GM12878 (cell line): Measurements from ENCODE around the gene POLR1H. TPM values are rescaled to one million over a fixed set of nuclear protein-coding genes. Genes with fewer than 3 reads are reported as not detected.

Source experiments
- ATAC-seq: fragments of 200-7000 bp; cut with Tn5 transposase; 3 replicates; pipeline ENCODE4 v1.9.1; 2020; ENCODE audit warnings: mild to moderate bottlenecking, moderate library complexity
- BruUV-seq: library from RNA; stranded (reverse); fragments of 400-500 nt; replicated peaks from 2 replicates; lab custom pipeline; 2021; lab: Mats Ljungman, UMichigan
- CTCF ChIA-PET: fragments of 300-600 bp; sonication (Branson Sonifier 250); formaldehyde crosslinking; extraction: SDS; loops from one replicate; lab custom pipeline; 2021; ENCODE audit warnings: inconsistent platforms; lab: Yijun Ruan, JAX
- POLR2A ChIA-PET: fragments of 350-600 bp; formaldehyde crosslinking; extraction: SDS; loops from one replicate; lab custom pipeline; 2021; ENCODE audit warnings: inconsistent platforms; lab: Charles Lee
- RAD21 ChIA-PET: fragments of 300-600 bp; sonication (Branson Sonifier 250); formaldehyde crosslinking; loops from one replicate; lab custom pipeline; 2023; ENCODE audit warnings: antibody characterized with exemption; ENCODE audit not compliant: unreplicated experiment; lab: Charles Lee
- SMC1A ChIA-PET: fragments of 300-600 bp; sonication (Branson Sonifier 250); formaldehyde crosslinking; loops from one replicate; lab custom pipeline; 2023; ENCODE audit not compliant: unreplicated experiment, uncharacterized antibody; lab: Charles Lee
- DNase-seq: peaks from one replicate; pipeline ENCODE4 v3.0.0-alpha.2; 2011; ENCODE audit warnings: low read depth, low spot score
- FAIRE-seq: peaks from 3 replicates; lab custom pipeline; 2011; peaks lifted over from hg19 to GRCh38; lab: Jason Lieb, UNC
- H2AFZ ChIP-seq: 2 replicates; pipeline ENCODE4 v1.6.0; 2011; ENCODE audit warnings: low read depth, low read length, control low read depth; ENCODE audit not compliant: control insufficient read depth
- H3K27ac ChIP-seq: 2 replicates; pipeline ENCODE4 v1.5.1; 2011; ENCODE audit warnings: control low read depth; ENCODE audit not compliant: control insufficient read depth, insufficient read depth
- H3K27me3 ChIP-seq, 2 experiments: replicated peaks in 1 of 2; 2 replicates each; pipeline versions ENCODE4 v1.6.0 to v1.6.1; 2011; ENCODE audit warnings: low read length in 1 of 2; ENCODE audit not compliant: control insufficient read depth in 2 of 2, insufficient read depth in 2 of 2
- H3K36me3 ChIP-seq, 2 experiments: 2 replicates each; pipeline ENCODE4 v1.5.1; 2011; ENCODE audit warnings: low read length in 1 of 2; ENCODE audit not compliant: control insufficient read depth in 2 of 2, insufficient read depth in 2 of 2
- H3K4me1 ChIP-seq: 2 replicates; pipeline ENCODE4 v1.6.1; 2011; ENCODE audit warnings: mild to moderate bottlenecking, low read length, moderate library complexity, mixed read lengths; ENCODE audit not compliant: control insufficient read depth, insufficient read depth
- H3K4me2 ChIP-seq: 2 replicates; pipeline ENCODE4 v1.6.0; 2011; ENCODE audit warnings: control low read depth; ENCODE audit not compliant: control insufficient read depth, insufficient read depth
- H3K4me3 ChIP-seq: fragments of 200-600 bp; sonication (generic); 2 replicates; pipeline ENCODE4 v1.5.1; 2016
- H3K79me2 ChIP-seq: 2 replicates; pipeline ENCODE4 v1.6.0; 2011; ENCODE audit warnings: low read length; ENCODE audit not compliant: control insufficient read depth, insufficient read depth
- H3K9ac ChIP-seq: 2 replicates; pipeline ENCODE4 v1.8.0; 2011; ENCODE audit warnings: low read length, control low read depth, mixed read lengths; ENCODE audit not compliant: control insufficient read depth, insufficient read depth
- H3K9me3 ChIP-seq: replicated peaks from 3 replicates; pipeline ENCODE4 v1.5.1; 2011; ENCODE audit warnings: mild to moderate bottlenecking, low read length; ENCODE audit not compliant: control insufficient read depth, insufficient read depth
- H4K20me1 ChIP-seq: 2 replicates; pipeline ENCODE4 v1.6.0; 2011; ENCODE audit not compliant: control insufficient read depth, insufficient read depth
- ATF7 ChIP-seq: fragments of 450-650 bp; IDR thresholded peaks from 2 replicates; pipeline ENCODE4 v1.6.1; 2016; ENCODE audit warnings: low read depth, mild to moderate bottlenecking
- CBX3 ChIP-seq: fragments of 200-600 bp; sonication (generic); IDR thresholded peaks from 2 replicates; pipeline ENCODE4 v1.6.1; 2016; ENCODE audit warnings: low read depth, borderline replicate concordance
- CBX5 ChIP-seq: sonication (generic); IDR thresholded peaks from 2 replicates; pipeline ENCODE4 v1.6.1; 2016; ENCODE audit warnings: low read depth, moderate library complexity, mild to moderate bottlenecking, inconsistent platforms
- CREM ChIP-seq: IDR thresholded peaks from 2 replicates; pipeline ENCODE4 v1.6.1; 2014; ENCODE audit warnings: antibody characterized with exemption, low read depth
- GATAD2B ChIP-seq: fragments of 450-650 bp; conservative IDR thresholded peaks from 2 replicates; pipeline ENCODE4 v1.6.1; 2017; ENCODE audit warnings: low read depth, mild to moderate bottlenecking, moderate library complexity
- HCFC1 ChIP-seq: fragments of 150-350 bp; IDR thresholded peaks from 2 replicates; pipeline ENCODE4 v1.6.1; 2014; ENCODE audit warnings: low read length
- JUND ChIP-seq: IDR thresholded peaks from 2 replicates; pipeline ENCODE4 v1.6.1; 2012; ENCODE audit warnings: low read depth, mild to moderate bottlenecking, low read length, improper control_type of control experiment, moderate library complexity
- KAT2A ChIP-seq: conservative IDR thresholded peaks from 2 replicates; pipeline ENCODE4 v1.6.1; 2011; ENCODE audit warnings: low read depth, low read length; ENCODE audit not compliant: control insufficient read depth
- KDM1A ChIP-seq: fragments of 200-600 bp; sonication (generic); IDR thresholded peaks from 2 replicates; pipeline ENCODE4 v1.6.1; 2016; ENCODE audit warnings: borderline replicate concordance
- MXI1 ChIP-seq: fragments of 150-350 bp; IDR thresholded peaks from 2 replicates; pipeline ENCODE4 v1.6.1; 2011; ENCODE audit warnings: low read depth, mild to moderate bottlenecking, inconsistent platforms, low read length, improper control_type of control experiment
- NFYB ChIP-seq: IDR thresholded peaks from 2 replicates; pipeline ENCODE4 v1.6.1; 2011; ENCODE audit warnings: low read depth, mild to moderate bottlenecking, low read length, improper control_type of control experiment, moderate library complexity; ENCODE audit not compliant: insufficient read depth
- PAX5 ChIP-seq: IDR thresholded peaks from 2 replicates; pipeline ENCODE4 v1.6.1; 2011; ENCODE audit warnings: low read depth, low read length, borderline replicate concordance
- PML ChIP-seq: IDR thresholded peaks from 2 replicates; pipeline ENCODE4 v1.6.1; 2012; ENCODE audit warnings: low read length, inconsistent platforms
- SIX5 ChIP-seq: IDR thresholded peaks from 2 replicates; pipeline ENCODE4 v1.6.1; 2011; ENCODE audit warnings: mild to moderate bottlenecking, low read depth, low read length, moderate library complexity; ENCODE audit not compliant: severe bottlenecking
- SKIL ChIP-seq: fragments of 450-650 bp; IDR thresholded peaks from 2 replicates; pipeline ENCODE4 v1.6.1; 2017; ENCODE audit warnings: mild to moderate bottlenecking, low read depth, inconsistent platforms; ENCODE audit not compliant: poor library complexity, severe bottlenecking
- SMC3 ChIP-seq: IDR thresholded peaks from 2 replicates; pipeline ENCODE4 v1.6.1; 2011; ENCODE audit warnings: low read length, improper control_type of control experiment, borderline replicate concordance
- TARDBP ChIP-seq: IDR thresholded peaks from 2 replicates; pipeline ENCODE4 v1.6.1; 2016; ENCODE audit warnings: borderline replicate concordance
- ZNF274 ChIP-seq: IDR thresholded peaks from one replicate; pipeline ENCODE4 v1.8.0; 2011; ENCODE audit not compliant: insufficient read length, insufficient read depth
- ZSCAN29 ChIP-seq: fragments of 450-650 bp; IDR thresholded peaks from 2 replicates; pipeline ENCODE4 v1.6.1; 2017; ENCODE audit warnings: mild to moderate bottlenecking, moderate library complexity
- WGBS: methylation state at CpG from one replicate; pipeline ENCODE4 v1.1.6; 2016; ENCODE audit warnings: low lambda C conversion rate; ENCODE audit not compliant: insufficient replicate concordance, insufficient coverage; ENCODE audit errors: missing lambda C conversion rate; 5-methylcytosine and 5-hydroxymethylcytosine counted together
- in situ Hi-C: fragments of 300-500 bp; cut with MboI; formaldehyde crosslinking; loops from 9 replicates; pipeline ENCODE4 v1.14.3; 2018; ENCODE audit warnings: mixed read lengths
- intact Hi-C: fragments of 100-400 bp; cut with micrococcal nuclease; formaldehyde crosslinking; loops from one replicate; pipeline ENCODE4 v1.14.2; 2022; ENCODE audit not compliant: unreplicated experiment
- polyA plus RNA-seq, 11 experiments: library from polyadenylated mRNA; depleted of rRNA in 4 of 11; unstranded in 6 of 11; stranded (reverse) in 5 of 11; fragments of >200 nt; fragmentation: Nextera tagmentation in 4 of 11; fragmentation: Illumina TruSeq in 1 of 11; extraction: Ambion mirVana in 4 of 11; extraction: Trizol in 1 of 11; gene quantifications; 1 replicate in 1 of 11; 2 replicates in 10 of 11; pipeline versions ENCODE4 v1.2.1 to v1.2.3, GENCODE V29; 2011 to 2016; ENCODE audit warnings: inconsistent platforms in 2 of 11, missing spikeins in 2 of 11, low read depth in 1 of 11
- total RNA-seq, 4 experiments: library from RNA; depleted of rRNA in 3 of 4; stranded (reverse); fragments of >200 nt in 3 of 4; fragmentation: Illumina TruSeq in 1 of 4; extraction: Trizol in 1 of 4; gene quantifications; 2 replicates each; pipeline versions ENCODE4 v1.2.1 to v1.2.3, GENCODE V29; 2013 to 2021
- TF ChIP-seq, protein P1 (sequence below): fragments of 450-650 bp; IDR thresholded peaks from 2 replicates; pipeline ENCODE4 v1.6.1; 2017; ENCODE audit warnings: borderline replicate concordance

POLR1H gene
- total and polyA plus RNA-seq, 10 of the 15 experiments (the other 5 are each of a cell fraction or from before 2014, with no cell fraction given), result 50.6 to 160 (median 77.7) TPM

DNA sequence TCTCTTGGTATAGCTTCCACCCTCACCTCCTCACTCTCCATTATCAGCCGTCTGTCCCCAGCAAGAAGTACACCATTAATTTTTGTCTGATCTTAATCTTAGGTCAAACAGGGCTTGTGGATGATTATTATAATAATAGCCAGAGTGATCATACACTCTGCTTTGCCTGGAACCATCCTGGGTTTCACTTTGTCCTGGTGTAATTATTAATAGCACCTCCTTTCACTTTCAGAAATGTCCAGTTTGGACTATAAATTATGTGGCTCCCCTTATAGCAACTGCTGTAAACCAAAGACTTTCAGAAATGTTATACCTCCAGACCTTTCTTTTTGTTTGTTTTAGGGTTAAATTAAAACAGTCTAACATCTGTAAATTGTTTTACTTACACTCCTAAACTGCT is 52.8 kb downstream of the POLR1H start:
- 35% methylated on average over 1 of the region's 1 CpG for WGBS
- no peaks in the 10 kb centered on the region for H3K79me2 ChIP-seq
- ChIA-PET SMC1A (interaction anchor here (6.5 to 16.6 kb wide), 2 partner anchors 9 to 17 kb away, joined by 57 to 647 read pairs; partner anchors contain the start of gene TRIM40), POLR2A (interaction anchor here (1.0 to 6.3 kb wide), 4 partner anchors 10 to 17 kb away, joined by 3 to 43 read pairs (median 11); no protein-coding TSS in a partner anchor), RAD21 (interaction anchor here (1.2 to 3.7 kb wide), 4 partner anchors 11 to 16 kb away, joined by 3 to 43 read pairs (median 10); no protein-coding TSS in a partner anchor), CTCF (interaction anchor here (0.8 to 7.0 kb wide), 7 partner anchors 10 to 145 kb away, joined by 3 to 96 read pairs (median 23); no protein-coding TSS in a partner anchor)
- in situ Hi-C loops, result no loop called here
- no peak for DNase-seq
- no peak for TF ChIP-seq SIX5
- no peak for TF ChIP-seq PAX5
- no peak for TF ChIP-seq ZNF274
- no peak for TF ChIP-seq KDM1A
- TF ChIP-seq, protein P1, sequence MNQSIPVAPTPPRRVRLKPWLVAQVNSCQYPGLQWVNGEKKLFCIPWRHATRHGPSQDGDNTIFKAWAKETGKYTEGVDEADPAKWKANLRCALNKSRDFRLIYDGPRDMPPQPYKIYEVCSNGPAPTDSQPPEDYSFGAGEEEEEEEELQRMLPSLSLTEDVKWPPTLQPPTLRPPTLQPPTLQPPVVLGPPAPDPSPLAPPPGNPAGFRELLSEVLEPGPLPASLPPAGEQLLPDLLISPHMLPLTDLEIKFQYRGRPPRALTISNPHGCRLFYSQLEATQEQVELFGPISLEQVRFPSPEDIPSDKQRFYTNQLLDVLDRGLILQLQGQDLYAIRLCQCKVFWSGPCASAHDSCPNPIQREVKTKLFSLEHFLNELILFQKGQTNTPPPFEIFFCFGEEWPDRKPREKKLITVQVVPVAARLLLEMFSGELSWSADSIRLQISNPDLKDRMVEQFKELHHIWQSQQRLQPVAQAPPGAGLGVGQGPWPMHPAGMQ, result no peak
- TF ChIP-seq GATAD2B, result no peak
- TF ChIP-seq SMC3, result no peak
- no peak for TF ChIP-seq MXI1
- TF ChIP-seq CBX3, result no peak
- TF ChIP-seq PML, result no peak
- TF ChIP-seq JUND, result no peak
- TF ChIP-seq CBX5, result no peak
- TF ChIP-seq HCFC1, result no peak
- TF ChIP-seq KAT2A, result no peak
- no peak for TF ChIP-seq CREM
- TF ChIP-seq ZSCAN29, result no peak
- no peak for TF ChIP-seq TARDBP
- TF ChIP-seq NFYB, result no peak
- no peak for TF ChIP-seq ATF7
- TF ChIP-seq SKIL, result no peak
- H3K27ac ChIP-seq, result 0 out of 2 replicates have a peak overlapping the region, but pooled peaks have one; percentile 11
- peak; percentile 6; the same call in 2 of the 3 replicates for ATAC-seq
- H3K4me1 ChIP-seq, result peaks cover 22% of the 10 kb centered on the region
- no TSS peak for BruUV-seq
- H3K4me2 ChIP-seq, result peak overlapping the region; percentile 79
- no peak overlapping the region for H3K9ac ChIP-seq
- no peaks in the 10 kb centered on the region for H3K9me3 ChIP-seq
- FAIRE-seq, result no peak
- intact Hi-C loops, result no loop called here
- H4K20me1 ChIP-seq, result no peaks in the 10 kb centered on the region
- H2AFZ ChIP-seq, result no peak overlapping the region
- no peaks in the 10 kb centered on the region; a peak in 1 of 4 replicates for H3K27me3 ChIP-seq
- H3K36me3 ChIP-seq, result no peaks in the 10 kb centered on the region
- no peak overlapping the region for H3K4me3 ChIP-seq
